Memory B cell (primary cell): ENCODE data around the gene KAZALD1.

ENCODE experiments used
- ATAC-seq: fragments of 150-1000 bp; cut with Tn5 transposase; 2 replicates; pipeline ENCODE4 v1.10.0; 2021; ENCODE audit warnings: low read depth, mild to moderate bottlenecking, moderate library complexity
- DNase-seq, 2 donors: peaks; one replicate each; pipeline ENCODE4 v3.0.0; 2022; ENCODE audit warnings: low spot score in 2 of 2
- H3K27ac Mint-ChIP-seq: one replicate; pipeline ENCODE4 v1.8.0; 2022; ENCODE audit warnings: mild to moderate bottlenecking, moderate library complexity, mixed read lengths
- H3K27me3 Mint-ChIP-seq: one replicate; pipeline ENCODE4 v1.8.0; 2022; ENCODE audit warnings: mixed read lengths
- H3K36me3 Mint-ChIP-seq: one replicate; pipeline ENCODE4 v1.8.0; 2022; ENCODE audit warnings: mild to moderate bottlenecking, mixed read lengths
- H3K4me1 Mint-ChIP-seq: one replicate; pipeline ENCODE4 v1.8.0; 2022; ENCODE audit warnings: mixed read lengths
- H3K4me3 Mint-ChIP-seq: one replicate; pipeline ENCODE4 v1.8.0; 2022; ENCODE audit warnings: mild to moderate bottlenecking, moderate library complexity, mixed read lengths
- H3K9me3 Mint-ChIP-seq: one replicate; pipeline ENCODE4 v1.8.0; 2022; ENCODE audit warnings: mixed read lengths

The KAZALD1 gene

DNA sequence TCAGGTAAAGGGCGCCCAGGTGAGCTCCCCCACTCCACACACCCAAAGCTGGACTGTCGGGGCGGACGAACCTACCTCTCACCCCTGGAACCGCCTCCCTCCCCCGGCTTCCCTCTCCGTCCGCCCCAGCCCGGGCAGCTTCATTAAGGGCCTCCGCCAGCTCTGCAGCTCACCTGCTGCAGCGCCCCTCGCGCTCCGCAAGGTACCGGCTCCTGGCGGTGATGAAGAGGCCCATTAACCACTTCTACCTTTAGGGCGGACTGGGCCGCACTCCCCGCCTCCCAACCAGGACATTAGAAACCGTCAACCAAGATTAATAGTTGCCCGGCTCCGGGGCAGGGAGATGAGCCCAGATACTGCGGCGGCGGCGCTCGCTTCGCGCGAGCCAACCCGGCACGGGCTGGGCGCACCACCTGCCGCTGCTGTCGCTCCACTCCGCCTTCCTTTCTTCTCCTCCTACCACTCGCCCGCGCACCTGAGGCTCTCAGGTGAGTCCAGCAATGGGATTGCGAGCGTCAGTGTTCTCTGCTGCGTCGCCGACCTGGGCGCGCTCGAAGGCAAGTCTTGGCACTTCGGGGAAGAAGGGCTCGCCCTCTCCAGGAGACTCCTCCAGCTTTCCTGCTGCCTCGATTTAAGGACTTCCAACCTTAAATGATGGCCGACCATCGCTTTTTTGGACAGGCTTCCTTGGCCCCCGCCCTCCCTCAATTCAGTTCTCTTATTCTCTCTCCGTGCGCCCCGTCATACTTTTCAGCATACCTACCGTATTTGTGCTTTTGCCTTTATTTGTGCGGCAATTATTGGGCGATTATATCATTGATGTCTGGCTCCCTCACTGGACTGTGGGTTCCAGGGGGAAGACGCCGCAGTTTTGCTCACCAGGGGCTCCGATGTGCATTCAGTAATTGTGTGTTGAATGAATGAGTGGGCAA lies 13.6 kb upstream of the KAZALD1 start:
- peaks cover 17% of the 10 kb centered on the region for H3K4me1 Mint-ChIP-seq
- ATAC-seq (no peak), DNase-seq (no peak)
- no peak overlapping the region for H3K27ac Mint-ChIP-seq
- H3K4me3 Mint-ChIP-seq, result no peak overlapping the region
- no peaks in the 10 kb centered on the region for H3K9me3 Mint-ChIP-seq
- peaks cover 28% of the 10 kb centered on the region for H3K27me3 Mint-ChIP-seq
- peaks cover 2% of the 10 kb centered on the region for H3K36me3 Mint-ChIP-seq

DNA sequence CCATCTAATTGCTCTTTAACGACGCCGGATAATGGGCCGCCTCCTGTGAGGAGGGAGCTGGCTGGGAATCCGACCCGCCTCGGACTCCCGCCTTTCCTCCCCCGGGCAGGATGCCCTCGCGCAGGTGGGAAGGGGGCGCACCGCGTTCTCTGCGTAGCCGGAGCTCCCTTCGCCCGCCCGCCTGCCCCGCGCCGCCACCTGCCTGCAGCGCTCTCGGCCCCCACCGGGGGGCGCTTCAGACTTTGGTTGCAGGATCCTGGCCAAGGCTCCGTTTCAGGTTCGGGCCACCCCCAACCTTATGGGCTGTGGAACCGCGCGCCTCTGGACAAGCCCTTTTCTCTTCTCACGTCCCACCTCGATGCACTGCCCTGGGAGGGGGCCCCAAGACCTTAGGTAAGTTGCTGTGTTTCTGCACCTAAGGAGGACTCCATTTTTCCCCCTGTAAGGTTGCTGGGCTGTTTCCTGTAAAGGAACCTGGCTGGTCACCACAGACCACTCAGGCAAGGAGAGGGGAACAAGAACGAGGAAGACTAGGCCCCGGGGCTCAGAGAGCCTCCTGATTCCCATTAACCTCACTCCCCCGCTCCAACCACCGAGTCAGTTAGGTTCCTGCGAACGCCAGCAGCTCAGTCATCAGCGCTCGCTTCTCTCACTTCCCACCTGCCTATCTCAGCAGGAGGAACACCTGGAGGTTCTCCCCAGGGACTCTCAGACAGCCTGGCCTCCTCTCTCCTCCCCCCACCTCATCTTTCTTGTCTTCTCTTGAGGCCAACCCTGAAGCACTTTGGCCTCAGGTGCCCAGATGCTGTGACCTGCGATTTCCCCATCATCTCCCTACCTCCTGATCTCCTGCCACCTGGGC lies 11.3 kb upstream of the KAZALD1 start:
- peak overlapping the region; percentile 48 for H3K4me3 Mint-ChIP-seq
- DNase-seq, result peak; percentile 82 to 94
- peaks cover 2% of the 10 kb centered on the region for H3K36me3 Mint-ChIP-seq
- H3K27ac Mint-ChIP-seq, result no peak overlapping the region
- H3K4me1 Mint-ChIP-seq, result peaks cover 13% of the 10 kb centered on the region
- peak; percentile 90 for ATAC-seq
- H3K27me3 Mint-ChIP-seq, result peaks cover 28% of the 10 kb centered on the region
- no peaks in the 10 kb centered on the region for H3K9me3 Mint-ChIP-seq

DNA sequence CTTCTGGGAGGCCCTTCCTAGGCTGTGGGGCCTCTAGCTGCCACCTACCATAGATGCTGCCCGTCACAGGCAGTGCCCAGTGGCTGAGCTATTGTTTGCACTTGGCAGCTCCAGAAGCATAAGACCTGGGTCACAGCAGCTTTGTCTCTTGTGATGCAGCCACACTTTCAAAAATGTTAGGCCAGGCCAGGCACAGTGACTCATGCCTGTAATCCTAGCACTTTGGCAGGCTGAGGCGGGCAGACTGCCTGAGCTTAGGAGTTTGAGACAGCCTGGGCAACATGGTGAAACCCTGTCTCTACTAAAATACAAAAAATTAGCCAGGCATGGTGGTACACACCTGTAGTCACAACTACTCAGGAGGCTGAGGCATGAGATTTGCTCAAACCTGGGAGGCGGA lies 9.5 kb upstream of the KAZALD1 start:
- Mint-ChIP-seq H3K4me3 (no peak overlapping the region), H3K36me3 (no peaks in the 10 kb centered on the region), H3K9me3 (no peaks in the 10 kb centered on the region), H3K27me3 (peaks cover 18% of the 10 kb centered on the region), H3K27ac (no peak overlapping the region), H3K4me1 (peaks cover 13% of the 10 kb centered on the region)
- DNase-seq (no peak), ATAC-seq (no peak)

DNA sequence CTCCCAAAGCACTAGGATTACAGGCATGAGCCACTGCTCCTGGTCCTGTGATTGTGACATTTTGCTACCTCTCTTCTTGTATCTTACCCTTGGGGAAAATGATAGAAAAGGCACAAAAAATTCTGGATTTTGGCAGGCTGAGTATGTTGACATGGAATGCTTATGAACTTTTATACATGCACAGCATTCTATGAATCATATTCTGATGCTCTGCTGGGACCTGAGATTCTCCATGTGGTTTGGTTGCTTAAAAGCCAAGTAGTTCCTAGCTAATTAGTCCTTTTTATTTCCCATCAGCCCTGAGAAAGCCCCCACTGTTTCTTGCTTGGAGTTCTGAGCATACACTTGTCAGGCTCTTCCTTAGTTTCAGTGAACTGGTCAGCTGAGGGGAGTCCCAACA lies 8.3 kb upstream of the KAZALD1 start:
- no peaks in the 10 kb centered on the region for H3K9me3 Mint-ChIP-seq
- H3K4me3 Mint-ChIP-seq, result no peak overlapping the region
- peaks cover 9% of the 10 kb centered on the region for H3K4me1 Mint-ChIP-seq
- no peak for ATAC-seq
- no peak for DNase-seq
- peaks cover 14% of the 10 kb centered on the region for H3K27me3 Mint-ChIP-seq
- H3K36me3 Mint-ChIP-seq, result no peaks in the 10 kb centered on the region
- H3K27ac Mint-ChIP-seq, result no peak overlapping the region

DNA sequence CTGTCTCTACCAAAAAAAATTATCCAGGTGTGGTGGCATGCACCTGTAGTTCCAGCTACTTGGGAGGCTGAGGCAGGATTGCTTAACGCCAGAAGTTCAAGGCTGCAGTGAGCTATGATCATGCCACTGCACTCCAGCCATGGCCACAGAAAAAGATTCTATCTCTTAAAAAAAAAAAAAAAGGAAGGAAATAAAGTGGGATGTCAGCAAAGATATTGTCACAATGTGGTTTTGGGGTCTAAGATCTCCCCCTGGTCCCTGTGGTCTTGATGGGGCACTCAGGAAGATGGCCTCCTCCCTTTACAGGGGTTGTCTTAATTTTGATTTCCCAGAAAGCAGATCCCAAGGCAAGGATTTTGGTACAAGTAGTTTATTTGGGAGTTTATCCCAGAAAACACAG lies 7.4 kb upstream of the KAZALD1 start:
- Mint-ChIP-seq H3K4me3 (no peak overlapping the region), H3K27ac (no peak overlapping the region), H3K4me1 (peaks cover 6% of the 10 kb centered on the region), H3K27me3 (peaks cover 10% of the 10 kb centered on the region), H3K36me3 (no peaks in the 10 kb centered on the region), H3K9me3 (no peaks in the 10 kb centered on the region)
- ATAC-seq (no peak), DNase-seq (no peak)

DNA sequence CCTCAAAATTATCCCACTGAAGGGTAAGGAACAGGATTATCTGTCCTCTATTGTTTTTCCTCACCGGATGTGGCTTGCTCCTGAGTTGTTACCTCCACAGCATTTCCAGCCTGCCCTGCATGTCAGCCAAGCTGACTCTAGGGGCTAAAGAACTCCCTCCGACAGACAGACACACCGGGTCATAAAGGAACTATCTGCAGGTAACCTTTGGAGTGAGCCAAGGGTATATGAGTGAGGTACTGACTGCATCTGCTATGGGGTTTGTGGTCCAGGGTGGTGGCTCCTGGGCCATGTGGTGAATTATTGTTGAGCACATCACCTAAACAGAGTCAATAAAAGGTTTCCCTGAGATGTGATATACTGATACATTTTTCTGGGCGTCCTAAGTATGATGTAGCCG lies 6.9 kb upstream of the KAZALD1 start:
- no peak for ATAC-seq
- no peak overlapping the region for H3K4me3 Mint-ChIP-seq
- H3K4me1 Mint-ChIP-seq, result peaks cover 6% of the 10 kb centered on the region
- no peaks in the 10 kb centered on the region for H3K36me3 Mint-ChIP-seq
- H3K27ac Mint-ChIP-seq, result no peak overlapping the region
- peaks cover 8% of the 10 kb centered on the region for H3K27me3 Mint-ChIP-seq
- no peaks in the 10 kb centered on the region for H3K9me3 Mint-ChIP-seq
- no peak for DNase-seq

DNA sequence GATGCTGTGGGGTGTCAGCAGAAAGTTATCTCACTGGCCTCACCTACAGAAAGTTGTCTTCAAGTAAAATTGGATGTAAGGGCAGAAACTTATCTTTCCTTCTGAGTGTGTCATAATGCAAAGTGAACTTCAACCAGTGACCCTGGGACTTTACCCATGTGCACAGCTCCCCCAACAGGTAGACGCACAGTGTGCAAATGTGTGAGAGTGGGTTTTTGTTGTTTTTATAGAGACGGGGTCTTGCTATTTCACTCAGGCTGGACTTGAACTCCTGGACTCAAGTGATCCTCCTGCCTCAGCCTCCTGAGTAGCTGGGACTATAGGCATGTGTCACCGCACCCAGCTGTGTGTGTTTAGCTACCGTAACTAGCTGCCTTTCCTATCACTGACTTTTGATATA lies 6.4 kb upstream of the KAZALD1 start:
- Mint-ChIP-seq H3K9me3 (no peaks in the 10 kb centered on the region), H3K36me3 (no peaks in the 10 kb centered on the region), H3K27me3 (peaks cover 6% of the 10 kb centered on the region), H3K4me3 (no peak overlapping the region), H3K4me1 (peaks cover 8% of the 10 kb centered on the region), H3K27ac (no peak overlapping the region)
- no peak for ATAC-seq
- DNase-seq, result no peak

DNA sequence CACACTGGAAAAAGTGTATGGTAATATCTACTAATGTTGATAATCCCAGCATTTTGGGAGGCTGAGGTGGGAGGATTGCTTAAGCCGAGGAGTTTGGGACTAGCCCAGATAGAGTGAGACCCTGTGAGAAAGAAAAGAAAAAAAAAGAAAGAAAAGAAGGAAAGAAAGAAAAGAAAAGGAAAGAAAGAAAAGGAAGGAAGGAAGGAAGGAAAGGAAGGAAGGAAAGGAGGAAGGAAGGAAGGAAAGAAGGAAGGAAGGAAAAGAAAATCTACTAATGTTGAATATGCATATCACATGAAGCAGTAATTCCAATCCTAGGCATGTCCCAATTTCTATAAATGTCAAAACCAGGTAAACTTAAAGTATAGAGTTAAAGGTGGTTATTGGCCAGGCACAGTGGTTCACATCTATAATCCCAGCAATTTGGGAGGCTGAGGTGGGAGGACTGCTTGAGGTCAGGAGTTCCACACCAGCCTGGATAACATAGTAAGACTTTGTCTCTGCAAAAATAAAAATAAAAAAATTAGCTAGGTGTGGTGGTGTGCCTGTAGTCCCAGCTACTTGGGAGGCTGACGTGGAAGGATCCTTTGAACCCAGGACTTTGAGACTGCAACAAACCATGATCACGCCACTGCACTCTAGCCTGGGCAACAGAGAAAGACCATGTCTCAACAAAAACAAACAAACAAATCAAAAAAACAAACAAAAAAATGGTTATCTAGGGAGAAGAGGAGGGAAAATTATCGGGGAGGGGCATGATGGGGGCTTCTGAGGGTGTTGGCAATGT lies 5.2 kb upstream of the KAZALD1 start:
- H3K4me1 Mint-ChIP-seq, result peaks cover 5% of the 10 kb centered on the region
- no peak overlapping the region for H3K4me3 Mint-ChIP-seq
- H3K27ac Mint-ChIP-seq, result no peak overlapping the region
- no peaks in the 10 kb centered on the region for H3K36me3 Mint-ChIP-seq
- no peak for ATAC-seq
- DNase-seq, result no peak
- H3K27me3 Mint-ChIP-seq, result no peaks in the 10 kb centered on the region
- no peaks in the 10 kb centered on the region for H3K9me3 Mint-ChIP-seq

DNA sequence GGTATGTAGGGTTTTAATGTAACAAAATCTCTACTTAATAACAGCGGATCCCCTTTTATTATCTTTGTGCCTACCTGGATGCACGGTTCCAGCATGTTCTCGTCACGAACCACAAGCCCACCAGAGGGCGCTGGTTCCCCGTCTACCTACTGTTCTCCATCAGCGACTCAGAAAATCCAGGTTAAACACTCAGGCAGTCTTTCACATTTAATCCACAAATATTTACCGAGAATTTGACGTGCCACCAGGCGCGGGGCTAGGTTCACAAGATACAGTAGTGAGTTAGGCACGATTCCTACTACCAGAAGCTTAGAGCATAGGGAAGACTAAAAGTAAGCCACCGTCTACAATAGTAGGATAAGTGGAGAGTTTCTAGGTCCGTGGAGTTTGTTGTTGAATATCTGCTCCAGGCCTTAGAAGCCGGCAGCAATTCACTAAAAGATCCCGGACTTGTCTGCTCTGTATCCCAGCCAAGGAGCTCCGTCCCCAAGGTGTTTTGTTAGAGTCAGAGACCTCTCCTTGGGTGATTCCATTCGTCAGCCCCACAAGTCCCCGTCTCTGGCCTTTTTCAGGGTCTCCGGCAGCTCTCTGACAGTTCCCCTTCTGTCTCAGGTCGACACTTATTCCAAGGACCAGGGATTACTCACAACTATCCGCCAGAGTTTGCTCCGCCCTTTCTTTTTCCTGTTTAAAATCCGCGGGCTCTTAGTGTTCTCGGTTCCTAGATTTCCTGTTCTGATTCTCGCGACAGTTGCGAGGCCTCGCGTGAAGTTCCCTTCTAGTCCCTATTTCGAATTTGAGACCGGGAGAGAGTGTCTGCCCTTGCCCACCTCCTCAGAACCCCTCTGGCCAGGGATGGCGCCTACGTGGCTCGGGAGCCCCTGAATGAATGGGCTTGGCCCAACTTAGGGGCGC lies 1.5 kb upstream of the KAZALD1 start:
- peaks cover 16% of the 10 kb centered on the region for H3K4me1 Mint-ChIP-seq
- ATAC-seq, result peak; percentile 72
- no peaks in the 10 kb centered on the region for H3K9me3 Mint-ChIP-seq
- DNase-seq, result peak; percentile 95 to 96
- no peaks in the 10 kb centered on the region for H3K36me3 Mint-ChIP-seq
- peaks cover 9% of the 10 kb centered on the region for H3K27me3 Mint-ChIP-seq
- peak overlapping the region; percentile 93 for H3K4me3 Mint-ChIP-seq
- peak overlapping the region; percentile 86 for H3K27ac Mint-ChIP-seq

DNA sequence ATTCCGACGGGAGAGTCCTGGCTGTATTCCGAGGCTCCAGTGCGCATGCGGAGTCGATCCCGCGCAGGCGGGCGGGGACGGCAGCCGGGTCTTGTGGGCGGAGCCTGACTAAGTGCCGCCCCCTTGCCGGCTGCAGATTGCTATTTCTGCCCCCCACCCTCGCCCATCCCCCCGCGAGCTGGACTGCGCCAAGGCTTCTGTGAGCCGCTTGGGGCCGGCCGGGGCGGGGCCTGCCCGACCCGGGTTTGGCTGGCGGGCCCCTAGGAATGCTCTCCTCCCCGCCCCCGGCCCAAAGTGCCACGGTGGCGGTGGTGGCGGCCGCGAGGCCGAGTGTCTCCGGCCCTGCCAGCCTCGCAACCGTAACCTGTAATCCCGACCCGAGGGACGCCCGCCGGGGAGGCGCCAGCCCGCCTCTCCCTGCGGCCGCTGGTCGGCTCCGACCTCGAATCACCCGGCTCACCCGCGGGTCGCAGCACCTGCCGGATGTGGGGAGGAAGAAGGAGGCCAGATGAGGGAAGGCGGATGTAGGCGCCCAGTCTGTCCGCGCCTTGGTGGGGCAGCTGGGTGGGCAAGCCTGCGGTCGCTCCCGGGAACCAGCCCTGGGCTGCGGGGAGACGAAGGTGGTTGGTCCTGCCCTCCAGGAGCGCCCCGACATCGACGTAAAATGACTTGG lies 702 bp upstream of the KAZALD1 start:
- H3K27me3 Mint-ChIP-seq, result peaks cover 9% of the 10 kb centered on the region
- DNase-seq (no peak), ATAC-seq (peak; percentile 73)
- H3K4me1 Mint-ChIP-seq, result peaks cover 19% of the 10 kb centered on the region
- peak overlapping the region; percentile 86 for H3K27ac Mint-ChIP-seq
- H3K4me3 Mint-ChIP-seq, result peak overlapping the region; percentile 93
- no peaks in the 10 kb centered on the region for H3K9me3 Mint-ChIP-seq
- no peaks in the 10 kb centered on the region for H3K36me3 Mint-ChIP-seq

DNA sequence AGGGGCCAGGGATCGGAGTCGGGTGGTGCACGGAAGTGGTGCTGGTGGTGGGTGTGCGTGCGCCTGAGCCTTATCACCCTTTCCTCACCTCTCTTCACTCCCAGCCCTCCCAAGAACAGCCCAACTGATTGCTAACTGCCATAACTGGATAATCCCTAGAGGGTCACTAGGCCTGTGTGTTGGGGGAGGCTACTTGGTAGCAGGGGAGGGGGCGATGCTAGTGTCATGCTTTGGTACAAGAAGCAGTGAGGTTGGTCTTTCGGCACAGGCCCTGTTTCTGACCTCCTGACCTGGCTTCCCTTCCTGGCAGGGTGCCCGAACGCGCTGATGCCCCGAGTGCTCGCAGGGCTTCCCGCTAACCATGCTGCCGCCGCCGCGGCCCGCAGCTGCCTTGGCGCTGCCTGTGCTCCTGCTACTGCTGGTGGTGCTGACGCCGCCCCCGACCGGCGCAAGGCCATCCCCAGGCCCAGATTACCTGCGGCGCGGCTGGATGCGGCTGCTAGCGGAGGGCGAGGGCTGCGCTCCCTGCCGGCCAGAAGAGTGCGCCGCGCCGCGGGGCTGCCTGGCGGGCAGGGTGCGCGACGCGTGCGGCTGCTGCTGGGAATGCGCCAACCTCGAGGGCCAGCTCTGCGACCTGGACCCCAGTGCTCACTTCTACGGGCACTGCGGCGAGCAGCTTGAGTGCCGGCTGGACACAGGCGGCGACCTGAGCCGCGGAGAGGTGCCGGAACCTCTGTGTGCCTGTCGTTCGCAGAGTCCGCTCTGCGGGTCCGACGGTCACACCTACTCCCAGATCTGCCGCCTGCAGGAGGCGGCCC lies 652 bp downstream of the KAZALD1 start:
- Mint-ChIP-seq H3K4me1 (peaks cover 21% of the 10 kb centered on the region), H3K9me3 (no peaks in the 10 kb centered on the region), H3K27ac (no peak overlapping the region), H3K4me3 (peak overlapping the region; percentile 64), H3K27me3 (peaks cover 9% of the 10 kb centered on the region), H3K36me3 (no peaks in the 10 kb centered on the region)
- ATAC-seq (peak; percentile 38), DNase-seq (peak; percentile 55 to 64)

DNA sequence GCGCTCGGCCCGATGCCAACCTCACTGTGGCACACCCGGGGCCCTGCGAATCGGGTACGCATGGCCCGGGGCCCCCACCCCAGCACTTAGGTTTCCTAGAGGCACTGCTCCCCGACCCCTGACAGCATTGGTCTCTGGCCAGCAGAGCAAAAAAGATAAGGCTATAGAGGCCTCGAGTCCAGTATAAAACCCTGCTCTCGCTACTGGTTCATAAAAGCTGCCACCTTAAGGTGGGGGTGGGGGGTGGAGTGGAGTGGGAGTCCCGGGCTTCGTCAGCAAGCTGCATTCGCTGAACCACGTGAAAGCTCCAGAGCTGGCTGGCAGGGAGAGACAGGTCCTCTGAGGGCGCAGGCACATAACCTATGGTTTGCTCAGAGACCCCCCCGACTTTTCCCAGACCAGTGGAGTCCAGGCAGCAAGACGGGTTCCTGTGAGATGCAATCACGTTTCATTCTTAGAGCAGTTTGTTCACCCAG lies 1.3 kb downstream of the KAZALD1 start:
- Mint-ChIP-seq H3K36me3 (no peaks in the 10 kb centered on the region), H3K4me1 (peaks cover 24% of the 10 kb centered on the region), H3K9me3 (no peaks in the 10 kb centered on the region), H3K27me3 (peaks cover 9% of the 10 kb centered on the region), H3K27ac (no peak overlapping the region), H3K4me3 (peak overlapping the region; percentile 5)
- no peak for ATAC-seq
- DNase-seq, result no peak
